ENCODE results near the gene DAB1. TPM values are rescaled to one million over a fixed set of nuclear protein-coding genes. Genes with fewer than 3 reads are reported as not detected.

The DAB1 gene
- total and polyA plus RNA-seq, 2 of the 8 experiments (the other 6 are each of a cell fraction or from before 2014, with no cell fraction given), result 4.4 to 11.8 TPM

GRCh38 chr1:57401671-57402070 lies 22.2 kb downstream of the DAB1 start:
- FAIRE-seq, result no peak
- CTCF ChIA-PET (ENCODE audit: partially characterized antibody), result interaction anchor here (0.5 to 1.2 kb wide), 2 partner anchors 322 to 821 kb away, joined by 3 to 4 read pairs; no protein-coding TSS in a partner anchor
- no peak overlapping the region for H2AFZ ChIP-seq (ENCODE audit: low read length)

More at GRCh38 chr1:57401671-57402070, 22.2 kb downstream of the DAB1 start:
- TF ChIP-seq POLR2AphosphoS5 (IDR thresholded peaks at IDR 0.05; ENCODE audit: low read depth, low read length) (no peak), HDAC2 (IDR thresholded peaks at IDR 0.05; ENCODE audit: borderline replicate concordance in 1 of 2, low read depth in 2 of 2, low read length in 2 of 2) (no peak), GTF2F1 (IDR thresholded peaks at IDR 0.05; ENCODE audit: borderline replicate concordance, low read depth, low read length) (no peak), BACH1 (IDR thresholded peaks at IDR 0.05; ENCODE audit: low read length) (peak; percentile 90), MAFK (IDR thresholded peaks at IDR 0.05; ENCODE audit: low read depth, low read length) (peak; percentile 79), RFX5 (IDR thresholded peaks at IDR 0.05; ENCODE audit: borderline replicate concordance, low read depth, low read length) (no peak)
- Histone ChIP-seq H3K18ac (ENCODE audit: extremely low read depth, low read length) (no peak overlapping the region), H3K4me2 (ENCODE audit: insufficient read depth in 1 of 2, low read depth in 2 of 2, low read length in 2 of 2) (no peak overlapping the region), H3K36me3 (ENCODE audit: control insufficient read depth in 2 of 4, insufficient read depth in 4 of 4, low read length in 3 of 4) (no peaks in the 10 kb centered on the region), H3K56ac (replicated peaks; ENCODE audit: insufficient read length, low read depth, low read length) (no peak overlapping the region), H3K14ac (ENCODE audit: insufficient read length) (no peak overlapping the region), H4K8ac (ENCODE audit: extremely low read depth, insufficient read depth, low read length) (no peak overlapping the region), H2BK5ac (ENCODE audit: low read depth, low read length) (no peak overlapping the region), H3K23ac (ENCODE audit: insufficient read length) (no peak overlapping the region), H2BK120ac (replicated peaks; ENCODE audit: low read depth, low read length) (no peak overlapping the region), H3K27me3 (replicated peaks in 1 of 4; ENCODE audit: control insufficient read depth in 3 of 4, extremely low read depth in 1 of 4, insufficient read depth in 3 of 4, low read length in 3 of 4) (no peaks in the 10 kb centered on the region), H3K79me1 (ENCODE audit: low read depth, low read length) (no peaks in the 10 kb centered on the region), H4K91ac (replicated peaks; ENCODE audit: insufficient read length, low read length) (no peak overlapping the region), H3K27ac (ENCODE audit: low read depth, low read length) (no peak overlapping the region), H3K4me3 (ENCODE audit: extremely low read depth in 1 of 4, insufficient read depth in 2 of 4, low read depth in 3 of 4, low read length in 4 of 4) (no peak overlapping the region), H2AK5ac (ENCODE audit: low read depth, low read length) (no peak overlapping the region), H4K5ac (ENCODE audit: insufficient read length, low read depth, low read length) (no peak overlapping the region), H3K9me3 (ENCODE audit: insufficient read depth in 2 of 2, low read depth in 1 of 2, low read length in 1 of 2) (no peaks in the 10 kb centered on the region), H3K4ac (replicated peaks; ENCODE audit: insufficient read length, low read depth, low read length) (no peak overlapping the region), H4K20me1 (replicated peaks in 1 of 2; ENCODE audit: control insufficient read depth in 1 of 2, insufficient read depth in 2 of 2, low read length in 2 of 2) (peaks cover 0 to 1% of the 10 kb centered on the region in 2 experiments), H3K4me1 (replicated peaks in 1 of 4; ENCODE audit: control insufficient read depth in 3 of 4, insufficient read depth in 4 of 4, low read length in 3 of 4) (peaks cover 0 to 8% (median 1%) of the 10 kb centered on the region in 4 experiments; a peak in 2 of 7 replicates), H2BK12ac (ENCODE audit: low read depth, low read length) (no peak overlapping the region), H3K23me2 (ENCODE audit: low read depth, low read length) (no peaks in the 10 kb centered on the region), H3K9ac (replicated peaks in 1 of 4; ENCODE audit: extremely low read depth in 1 of 4, low read depth in 3 of 4, low read length in 3 of 4) (no peak overlapping the region), H2BK15ac (ENCODE audit: low read length) (no peak overlapping the region), H2BK20ac (ENCODE audit: low read length) (no peak overlapping the region), H3K79me2 (ENCODE audit: control insufficient read depth in 1 of 2, insufficient read depth in 2 of 2, low read length in 2 of 2) (no peaks in the 10 kb centered on the region; a peak in 1 of 4 replicates)
- POLR2A ChIA-PET (ENCODE audit: partially characterized antibody), result interaction anchor here (0.7 to 1.4 kb wide), 3 partner anchors 23 to 419 kb away, joined by 3 read pairs; partner anchors contain the start of gene DAB1
- DNase-seq (ENCODE audit: low read depth in 1 of 2, low spot score in 2 of 2), result no peak
- 91% methylated on average over 1 of the region's 1 CpG; no CpG with 5 or more reads in 1 of the 2 experiments for WGBS, 2 experiments (ENCODE audit: extremely low coverage in 1 of 2, insufficient coverage in 1 of 2, insufficient read length in 1 of 2, insufficient replicate concordance in 2 of 2, low coverage in 1 of 2, low lambda C conversion rate in 2 of 2, missing lambda C conversion rate in 1 of 2)

Data from H1 (cell line).